Measurements from ENCODE around the gene LAMC2.

DNA sequence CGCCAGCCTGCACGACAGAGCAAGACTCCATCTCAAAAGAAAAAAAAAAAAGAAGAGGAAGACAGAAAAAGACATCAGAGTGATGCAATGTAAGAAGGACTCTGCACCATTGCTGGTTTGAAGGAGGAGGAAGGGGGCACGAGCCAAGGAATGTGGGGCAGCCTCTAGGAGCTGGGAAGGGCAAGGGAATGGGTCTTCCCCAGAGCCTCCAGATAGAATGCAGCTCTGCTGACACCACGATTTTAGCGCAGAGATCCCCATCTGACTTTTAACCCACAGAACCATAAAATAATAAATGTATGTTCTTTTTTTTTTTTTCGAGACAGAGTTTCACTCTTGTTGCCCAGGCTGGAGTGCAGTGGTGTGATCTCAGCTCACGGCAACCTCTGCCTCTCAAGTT, 33.9 kb upstream of the LAMC2 start:
- TF ChIP-seq, protein P1, sequence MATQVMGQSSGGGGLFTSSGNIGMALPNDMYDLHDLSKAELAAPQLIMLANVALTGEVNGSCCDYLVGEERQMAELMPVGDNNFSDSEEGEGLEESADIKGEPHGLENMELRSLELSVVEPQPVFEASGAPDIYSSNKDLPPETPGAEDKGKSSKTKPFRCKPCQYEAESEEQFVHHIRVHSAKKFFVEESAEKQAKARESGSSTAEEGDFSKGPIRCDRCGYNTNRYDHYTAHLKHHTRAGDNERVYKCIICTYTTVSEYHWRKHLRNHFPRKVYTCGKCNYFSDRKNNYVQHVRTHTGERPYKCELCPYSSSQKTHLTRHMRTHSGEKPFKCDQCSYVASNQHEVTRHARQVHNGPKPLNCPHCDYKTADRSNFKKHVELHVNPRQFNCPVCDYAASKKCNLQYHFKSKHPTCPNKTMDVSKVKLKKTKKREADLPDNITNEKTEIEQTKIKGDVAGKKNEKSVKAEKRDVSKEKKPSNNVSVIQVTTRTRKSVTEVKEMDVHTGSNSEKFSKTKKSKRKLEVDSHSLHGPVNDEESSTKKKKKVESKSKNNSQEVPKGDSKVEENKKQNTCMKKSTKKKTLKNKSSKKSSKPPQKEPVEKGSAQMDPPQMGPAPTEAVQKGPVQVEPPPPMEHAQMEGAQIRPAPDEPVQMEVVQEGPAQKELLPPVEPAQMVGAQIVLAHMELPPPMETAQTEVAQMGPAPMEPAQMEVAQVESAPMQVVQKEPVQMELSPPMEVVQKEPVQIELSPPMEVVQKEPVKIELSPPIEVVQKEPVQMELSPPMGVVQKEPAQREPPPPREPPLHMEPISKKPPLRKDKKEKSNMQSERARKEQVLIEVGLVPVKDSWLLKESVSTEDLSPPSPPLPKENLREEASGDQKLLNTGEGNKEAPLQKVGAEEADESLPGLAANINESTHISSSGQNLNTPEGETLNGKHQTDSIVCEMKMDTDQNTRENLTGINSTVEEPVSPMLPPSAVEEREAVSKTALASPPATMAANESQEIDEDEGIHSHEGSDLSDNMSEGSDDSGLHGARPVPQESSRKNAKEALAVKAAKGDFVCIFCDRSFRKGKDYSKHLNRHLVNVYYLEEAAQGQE (IDR thresholded peaks at IDR 0.05; ENCODE audit: insufficient read depth in 1 of 2, low read depth in 2 of 2, low read length in 2 of 2) = no peak
- TF ChIP-seq POLR2AphosphoS5 (IDR thresholded peaks at IDR 0.05; ENCODE audit: low read depth, low read length) (no peak), SIN3A (IDR thresholded peaks at IDR 0.05; ENCODE audit: borderline replicate concordance, insufficient read depth, low read length) (no peak)

Measured in PFSK-1 (cell line).